Transverse colon (tissue), 4 donors: ENCODE data around the gene ELAVL3.

Source experiments
- POLR2A ChIP-seq: fragments of 450-650 bp; IDR thresholded peaks from one replicate; pipeline ENCODE4 v1.6.1; 2016; ENCODE audit warnings: antibody characterized with exemption, mild to moderate bottlenecking, moderate library complexity
- POLR2AphosphoS5 ChIP-seq, 3 donors: sonication (generic); formaldehyde crosslinking; IDR thresholded peaks; one replicate each; pipeline ENCODE4 v1.6.1; 2016; ENCODE audit warnings: antibody characterized with exemption in 3 of 3
- TF ChIP-seq, protein P1 (sequence below), 5 experiments: fragments of 200-600 bp in 3 of 5; fragments of 450-650 bp in 2 of 5; sonication (generic) in 3 of 5; IDR thresholded peaks; 1 replicate in 2 of 5; 2 replicates in 3 of 5; pipeline ENCODE4 v1.5.1; 2016 to 2017; ENCODE audit warnings: antibody characterized with exemption in 5 of 5, inconsistent platforms in 3 of 5, mild to moderate bottlenecking in 2 of 5, moderate library complexity in 1 of 5

DNA sequence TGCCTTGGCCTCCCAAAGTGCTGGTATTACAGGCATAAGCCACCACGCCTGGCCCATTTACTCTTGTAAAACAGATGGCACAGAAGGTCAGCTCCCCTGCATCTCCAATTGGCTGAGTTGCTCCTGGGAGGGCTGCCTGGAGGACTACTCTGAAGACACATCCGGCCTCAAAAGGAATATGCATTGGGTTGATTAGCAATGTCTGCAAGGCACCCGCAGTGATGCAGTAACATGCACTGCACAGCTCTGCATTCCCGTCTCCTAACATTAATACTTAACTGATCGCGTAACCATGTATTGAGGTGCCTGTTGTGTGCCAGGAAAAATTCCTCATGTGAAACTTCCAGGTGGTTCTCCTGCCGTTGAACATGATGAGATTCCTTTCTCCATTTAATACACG is 5.0 kb downstream of the ELAVL3 start:
- TF ChIP-seq POLR2A = no peak
- TF ChIP-seq POLR2AphosphoS5 (IDR thresholded peaks at IDR 0.05) = no peak
- TF ChIP-seq, protein P1, sequence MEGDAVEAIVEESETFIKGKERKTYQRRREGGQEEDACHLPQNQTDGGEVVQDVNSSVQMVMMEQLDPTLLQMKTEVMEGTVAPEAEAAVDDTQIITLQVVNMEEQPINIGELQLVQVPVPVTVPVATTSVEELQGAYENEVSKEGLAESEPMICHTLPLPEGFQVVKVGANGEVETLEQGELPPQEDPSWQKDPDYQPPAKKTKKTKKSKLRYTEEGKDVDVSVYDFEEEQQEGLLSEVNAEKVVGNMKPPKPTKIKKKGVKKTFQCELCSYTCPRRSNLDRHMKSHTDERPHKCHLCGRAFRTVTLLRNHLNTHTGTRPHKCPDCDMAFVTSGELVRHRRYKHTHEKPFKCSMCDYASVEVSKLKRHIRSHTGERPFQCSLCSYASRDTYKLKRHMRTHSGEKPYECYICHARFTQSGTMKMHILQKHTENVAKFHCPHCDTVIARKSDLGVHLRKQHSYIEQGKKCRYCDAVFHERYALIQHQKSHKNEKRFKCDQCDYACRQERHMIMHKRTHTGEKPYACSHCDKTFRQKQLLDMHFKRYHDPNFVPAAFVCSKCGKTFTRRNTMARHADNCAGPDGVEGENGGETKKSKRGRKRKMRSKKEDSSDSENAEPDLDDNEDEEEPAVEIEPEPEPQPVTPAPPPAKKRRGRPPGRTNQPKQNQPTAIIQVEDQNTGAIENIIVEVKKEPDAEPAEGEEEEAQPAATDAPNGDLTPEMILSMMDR (IDR thresholded peaks at IDR 0.05) = no peak
